Gastroesophageal sphincter (tissue), 4 donors: ENCODE data around the gene AUTS2. TPM values are rescaled to one million over a fixed set of nuclear protein-coding genes. Genes with fewer than 3 reads are reported as not detected.

Experiments
- ATAC-seq: fragments of 150-250 bp; one replicate; pipeline ENCODE4 v1.9.1; 2016; ENCODE audit warnings: mild to moderate bottlenecking, moderate library complexity
- H3K27ac ChIP-seq, 4 donors: fragments of 200-600 bp; sonication (generic) in 3 of 4; 1 replicate in 3 of 4; 2 replicates in 1 of 4; pipeline ENCODE4 v1.5.1; 2016 to 2019
- H3K27me3 ChIP-seq: fragments of 200-600 bp; sonication (generic); one replicate; pipeline ENCODE4 v1.5.1; 2019
- H3K36me3 ChIP-seq, 2 donors: fragments of 200-600 bp; sonication (generic); one replicate each; pipeline ENCODE4 v1.5.1; 2019; ENCODE audit warnings: control low read depth in 1 of 2
- H3K4me1 ChIP-seq, 3 donors: fragments of 200-600 bp; sonication (generic); 1 replicate in 2 of 3; 2 replicates in 1 of 3; pipeline ENCODE4 v1.5.1; 2016 to 2019; ENCODE audit warnings: control low read depth in 2 of 3
- H3K4me3 ChIP-seq, 2 donors: fragments of 200-600 bp; sonication (generic); one replicate each; pipeline ENCODE4 v1.5.1; 2019; ENCODE audit warnings: mild to moderate bottlenecking in 1 of 2, moderate library complexity in 1 of 2
- H3K9me3 ChIP-seq, 3 donors: fragments of 200-600 bp; sonication (generic); one replicate each; pipeline ENCODE4 v1.5.1; 2017 to 2019; ENCODE audit warnings: control low read depth in 2 of 3
- EP300 ChIP-seq: sonication (generic); formaldehyde crosslinking; IDR thresholded peaks from one replicate; pipeline ENCODE4 v1.6.1; 2017; ENCODE audit warnings: antibody characterized with exemption, mild to moderate bottlenecking
- POLR2A ChIP-seq, 2 donors: fragments of 450-650 bp; IDR thresholded peaks; one replicate each; pipeline ENCODE4 v1.6.1; 2017; ENCODE audit warnings: antibody characterized with exemption in 2 of 2, mild to moderate bottlenecking in 2 of 2, moderate library complexity in 1 of 2
- POLR2AphosphoS5 ChIP-seq: sonication (generic); formaldehyde crosslinking; IDR thresholded peaks from one replicate; pipeline ENCODE4 v1.6.1; 2017; ENCODE audit warnings: antibody characterized with exemption
- WGBS, 2 donors: methylation state at CpG; one replicate each; pipeline ENCODE4 v1.1.5; 2018; ENCODE audit warnings: low coverage in 1 of 2; 5-methylcytosine and 5-hydroxymethylcytosine counted together
- total RNA-seq, 4 donors: library from RNA; depleted of rRNA; stranded (reverse); fragments of >200 nt; gene quantifications; one replicate each; pipeline ENCODE4 v1.1.0, GENCODE V29; 2016
- TF ChIP-seq, protein P1 (sequence below), 4 experiments: fragments of 200-600 bp in 2 of 4; fragments of 450-650 bp in 2 of 4; sonication (generic) in 1 of 4; IDR thresholded peaks; one replicate each; pipeline ENCODE4 v1.5.1; 2017 to 2019; ENCODE audit warnings: antibody characterized with exemption in 4 of 4, mild to moderate bottlenecking in 2 of 4, moderate library complexity in 2 of 4

AUTS2 gene
- total RNA-seq, 4 donors from 2014 or later: 12.2 to 48.7 (median 44.1) TPM

DNA sequence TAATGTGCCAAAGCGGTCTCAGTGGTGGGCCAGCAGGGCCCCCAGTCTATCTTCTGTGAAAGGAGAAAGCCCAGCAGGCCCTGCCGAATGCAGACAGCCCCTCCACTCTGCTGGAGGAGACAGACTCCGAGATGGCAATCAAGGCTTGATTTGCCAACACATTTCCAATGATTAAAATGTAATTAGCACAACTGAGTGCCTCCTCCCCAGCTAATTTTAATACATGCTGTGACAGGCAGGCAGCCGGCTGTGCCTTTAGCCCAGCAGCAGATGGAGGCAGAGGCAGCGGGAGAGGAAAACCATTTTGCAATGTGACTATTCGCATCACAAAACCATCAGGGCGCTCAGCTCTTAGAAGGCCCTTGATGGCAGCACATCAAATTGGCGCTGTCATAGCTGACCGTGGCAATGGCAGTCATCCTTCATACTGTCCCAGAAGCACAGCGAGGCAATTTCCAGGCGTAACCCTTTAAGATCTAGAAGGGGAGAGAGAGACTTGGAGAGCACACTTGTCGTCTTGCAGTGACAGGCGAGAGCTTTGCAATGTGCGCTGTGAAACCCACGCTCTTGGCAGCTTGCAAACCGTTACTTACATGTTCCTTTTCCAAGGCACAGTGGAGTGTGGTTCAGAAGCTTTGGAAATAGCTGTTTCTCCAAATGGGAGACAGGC, 818.8 kb downstream of the AUTS2 start:
- Histone ChIP-seq H3K27me3 (no peaks in the 10 kb centered on the region), H3K27ac (no peak overlapping the region), H3K9me3 (no peaks in the 10 kb centered on the region), H3K36me3 (no peaks in the 10 kb centered on the region), H3K4me3 (no peak overlapping the region), H3K4me1 (no peaks in the 10 kb centered on the region)
- 76 to 100% methylated on average over 1 to 8 of the region's 16 CpGs for whole genome bisulfite sequencing, 2 donors
- TF ChIP-seq, protein P1, sequence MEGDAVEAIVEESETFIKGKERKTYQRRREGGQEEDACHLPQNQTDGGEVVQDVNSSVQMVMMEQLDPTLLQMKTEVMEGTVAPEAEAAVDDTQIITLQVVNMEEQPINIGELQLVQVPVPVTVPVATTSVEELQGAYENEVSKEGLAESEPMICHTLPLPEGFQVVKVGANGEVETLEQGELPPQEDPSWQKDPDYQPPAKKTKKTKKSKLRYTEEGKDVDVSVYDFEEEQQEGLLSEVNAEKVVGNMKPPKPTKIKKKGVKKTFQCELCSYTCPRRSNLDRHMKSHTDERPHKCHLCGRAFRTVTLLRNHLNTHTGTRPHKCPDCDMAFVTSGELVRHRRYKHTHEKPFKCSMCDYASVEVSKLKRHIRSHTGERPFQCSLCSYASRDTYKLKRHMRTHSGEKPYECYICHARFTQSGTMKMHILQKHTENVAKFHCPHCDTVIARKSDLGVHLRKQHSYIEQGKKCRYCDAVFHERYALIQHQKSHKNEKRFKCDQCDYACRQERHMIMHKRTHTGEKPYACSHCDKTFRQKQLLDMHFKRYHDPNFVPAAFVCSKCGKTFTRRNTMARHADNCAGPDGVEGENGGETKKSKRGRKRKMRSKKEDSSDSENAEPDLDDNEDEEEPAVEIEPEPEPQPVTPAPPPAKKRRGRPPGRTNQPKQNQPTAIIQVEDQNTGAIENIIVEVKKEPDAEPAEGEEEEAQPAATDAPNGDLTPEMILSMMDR (IDR thresholded peaks at IDR 0.05): no peak
- no peak for TF ChIP-seq POLR2A (IDR thresholded peaks at IDR 0.05)
- TF ChIP-seq EP300: no peak
- no peak for TF ChIP-seq POLR2AphosphoS5
- no peak for ATAC-seq

DNA sequence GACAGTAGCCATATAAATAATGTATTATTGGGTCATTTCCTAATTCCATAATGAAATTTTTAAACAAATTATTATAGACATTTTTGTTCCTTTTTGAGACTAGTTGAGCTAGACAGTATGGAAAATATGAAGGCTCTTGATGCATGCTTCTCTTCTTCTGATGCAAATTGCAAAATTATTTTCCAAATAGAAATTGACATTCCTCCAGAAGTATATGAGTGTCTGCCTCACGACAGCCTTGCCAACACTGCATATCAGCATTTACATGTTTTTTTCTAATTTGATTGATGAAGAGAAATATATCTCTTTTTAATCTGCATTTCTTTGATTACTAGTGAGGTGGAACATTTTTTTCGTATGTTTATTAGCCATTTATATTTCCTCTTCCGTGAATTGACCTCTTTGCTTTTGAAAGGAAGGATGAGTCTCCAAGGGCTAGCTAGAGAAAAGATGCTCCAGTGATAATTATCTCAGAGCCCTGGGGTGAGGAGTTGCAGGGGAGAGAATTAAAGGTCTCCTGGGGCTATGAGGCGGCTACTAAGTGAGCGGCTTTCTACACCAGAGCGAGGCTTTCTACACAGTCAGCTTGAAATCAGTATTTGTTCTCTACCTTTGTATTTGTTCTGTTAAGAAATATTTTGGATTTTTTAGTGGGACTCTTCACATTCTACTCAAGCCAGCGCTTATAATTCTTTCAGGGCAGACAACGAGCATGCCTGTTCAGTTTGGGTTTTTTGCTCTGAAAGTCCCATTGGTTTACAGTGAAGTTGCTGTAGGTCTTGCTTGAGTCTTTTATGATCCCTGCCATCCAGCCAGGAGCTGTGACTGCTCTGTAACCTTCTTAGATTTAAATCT, 821.5 kb downstream of the AUTS2 start:
- Histone ChIP-seq H3K36me3 (no peaks in the 10 kb centered on the region), H3K27me3 (no peaks in the 10 kb centered on the region), H3K4me1 (no peaks in the 10 kb centered on the region), H3K4me3 (no peak overlapping the region), H3K27ac (no peak overlapping the region), H3K9me3 (no peaks in the 10 kb centered on the region)
- WGBS, 2 donors: 82 to 90% methylated on average over 7 to 8 of the region's 8 CpGs
- TF ChIP-seq, protein P1 (IDR thresholded peaks at IDR 0.05): no peak
- no peak for TF ChIP-seq EP300
- no peak for TF ChIP-seq POLR2A (IDR thresholded peaks at IDR 0.05)
- TF ChIP-seq POLR2AphosphoS5: no peak
- no peak for ATAC-seq

DNA sequence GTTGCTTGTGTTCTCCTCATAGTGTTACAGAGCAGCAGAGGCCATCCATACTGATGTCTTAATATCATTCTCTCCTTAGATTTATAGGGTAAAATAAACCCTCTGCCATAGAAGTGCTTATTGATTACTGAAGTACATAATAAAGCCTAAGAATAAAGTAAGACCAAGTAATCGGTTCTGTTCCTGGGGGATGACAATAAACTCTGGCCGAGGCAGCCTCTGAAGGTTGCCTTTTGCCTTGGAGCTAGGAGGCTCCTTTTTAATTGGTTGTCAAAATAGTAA, 822.0 kb downstream of the AUTS2 start:
- Histone ChIP-seq H3K36me3 (no peaks in the 10 kb centered on the region), H3K27ac (no peak overlapping the region), H3K27me3 (no peaks in the 10 kb centered on the region), H3K9me3 (no peaks in the 10 kb centered on the region), H3K4me1 (no peaks in the 10 kb centered on the region), H3K4me3 (no peak overlapping the region)
- TF ChIP-seq POLR2AphosphoS5: no peak
- TF ChIP-seq POLR2A (IDR thresholded peaks at IDR 0.05): no peak
- TF ChIP-seq, protein P1 (IDR thresholded peaks at IDR 0.05): no peak
- no peak for TF ChIP-seq EP300
- ATAC-seq: no peak
- WGBS, 2 donors: 92 to 100% methylated on average over 2 of the region's 2 CpGs

DNA sequence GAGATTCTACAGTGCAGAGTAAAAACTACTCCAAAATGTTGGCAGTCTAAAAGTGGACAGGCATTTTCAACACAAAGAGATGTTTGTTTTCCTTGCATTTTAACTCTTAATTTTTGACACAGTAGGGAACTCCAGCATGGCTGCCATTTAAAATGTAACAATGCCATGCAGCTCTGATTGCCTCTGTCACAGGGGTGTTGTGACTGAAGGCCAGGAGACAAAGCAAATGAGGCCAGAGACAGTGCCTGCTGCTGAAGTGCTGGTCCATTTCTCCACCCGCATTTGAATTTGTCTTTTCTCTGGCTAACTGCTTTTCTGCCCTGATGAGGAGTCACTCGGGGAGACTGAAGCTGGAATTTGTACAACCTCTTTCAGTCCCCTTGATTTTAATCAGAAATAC, 823.0 kb downstream of the AUTS2 start:
- Histone ChIP-seq H3K9me3 (no peaks in the 10 kb centered on the region), H3K36me3 (no peaks in the 10 kb centered on the region), H3K4me3 (no peak overlapping the region), H3K27ac (no peak overlapping the region), H3K27me3 (no peaks in the 10 kb centered on the region), H3K4me1 (no peaks in the 10 kb centered on the region)
- TF ChIP-seq, protein P1 (IDR thresholded peaks at IDR 0.05): no peak
- TF ChIP-seq POLR2AphosphoS5 (no peak), POLR2A (IDR thresholded peaks at IDR 0.05) (no peak), EP300 (no peak)
- WGBS, 2 donors: 100% methylated on average over 1 of the region's 2 CpGs
- no peak for ATAC-seq
